GM12878 (cell line): ENCODE data around the gene SUN5. TPM values are rescaled to one million over a fixed set of nuclear protein-coding genes. Genes with fewer than 3 reads are reported as not detected.

ENCODE experiments used
- ATAC-seq: fragments of 200-7000 bp; cut with Tn5 transposase; 3 replicates; pipeline ENCODE4 v1.9.1; 2020; ENCODE audit warnings: mild to moderate bottlenecking, moderate library complexity
- BruUV-seq: library from RNA; stranded (reverse); fragments of 400-500 nt; replicated peaks from 2 replicates; lab custom pipeline; 2021; lab: Mats Ljungman, UMichigan
- CTCF ChIA-PET: fragments of 300-600 bp; sonication (Branson Sonifier 250); formaldehyde crosslinking; extraction: SDS; loops from one replicate; lab custom pipeline; 2021; ENCODE audit warnings: inconsistent platforms; lab: Yijun Ruan, JAX
- POLR2A ChIA-PET: fragments of 350-600 bp; formaldehyde crosslinking; extraction: SDS; loops from one replicate; lab custom pipeline; 2021; ENCODE audit warnings: inconsistent platforms; lab: Charles Lee
- RAD21 ChIA-PET: fragments of 300-600 bp; sonication (Branson Sonifier 250); formaldehyde crosslinking; loops from one replicate; lab custom pipeline; 2023; ENCODE audit warnings: antibody characterized with exemption; ENCODE audit not compliant: unreplicated experiment; lab: Charles Lee
- SMC1A ChIA-PET: fragments of 300-600 bp; sonication (Branson Sonifier 250); formaldehyde crosslinking; loops from one replicate; lab custom pipeline; 2023; ENCODE audit not compliant: unreplicated experiment, uncharacterized antibody; lab: Charles Lee
- DNase-seq: peaks from one replicate; pipeline ENCODE4 v3.0.0-alpha.2; 2011; ENCODE audit warnings: low read depth, low spot score
- FAIRE-seq: peaks from 3 replicates; lab custom pipeline; 2011; peaks lifted over from hg19 to GRCh38; lab: Jason Lieb, UNC
- H2AFZ ChIP-seq: 2 replicates; pipeline ENCODE4 v1.6.0; 2011; ENCODE audit warnings: low read depth, low read length, control low read depth; ENCODE audit not compliant: control insufficient read depth
- H3K27ac ChIP-seq: 2 replicates; pipeline ENCODE4 v1.5.1; 2011; ENCODE audit warnings: control low read depth; ENCODE audit not compliant: control insufficient read depth, insufficient read depth
- H3K27me3 ChIP-seq, 2 experiments: replicated peaks in 1 of 2; 2 replicates each; pipeline versions ENCODE4 v1.6.0 to v1.6.1; 2011; ENCODE audit warnings: low read length in 1 of 2; ENCODE audit not compliant: control insufficient read depth in 2 of 2, insufficient read depth in 2 of 2
- H3K36me3 ChIP-seq, 2 experiments: 2 replicates each; pipeline ENCODE4 v1.5.1; 2011; ENCODE audit warnings: low read length in 1 of 2; ENCODE audit not compliant: control insufficient read depth in 2 of 2, insufficient read depth in 2 of 2
- H3K4me1 ChIP-seq: 2 replicates; pipeline ENCODE4 v1.6.1; 2011; ENCODE audit warnings: mild to moderate bottlenecking, low read length, moderate library complexity, mixed read lengths; ENCODE audit not compliant: control insufficient read depth, insufficient read depth
- H3K4me2 ChIP-seq: 2 replicates; pipeline ENCODE4 v1.6.0; 2011; ENCODE audit warnings: control low read depth; ENCODE audit not compliant: control insufficient read depth, insufficient read depth
- H3K4me3 ChIP-seq: fragments of 200-600 bp; sonication (generic); 2 replicates; pipeline ENCODE4 v1.5.1; 2016
- H3K79me2 ChIP-seq: 2 replicates; pipeline ENCODE4 v1.6.0; 2011; ENCODE audit warnings: low read length; ENCODE audit not compliant: control insufficient read depth, insufficient read depth
- H3K9ac ChIP-seq: 2 replicates; pipeline ENCODE4 v1.8.0; 2011; ENCODE audit warnings: low read length, control low read depth, mixed read lengths; ENCODE audit not compliant: control insufficient read depth, insufficient read depth
- H3K9me3 ChIP-seq: replicated peaks from 3 replicates; pipeline ENCODE4 v1.5.1; 2011; ENCODE audit warnings: mild to moderate bottlenecking, low read length; ENCODE audit not compliant: control insufficient read depth, insufficient read depth
- H4K20me1 ChIP-seq: 2 replicates; pipeline ENCODE4 v1.6.0; 2011; ENCODE audit not compliant: control insufficient read depth, insufficient read depth
- ZNF592 ChIP-seq: fragments of 450-650 bp; IDR thresholded peaks from 2 replicates; pipeline ENCODE4 v1.6.1; 2017; ENCODE audit warnings: mild to moderate bottlenecking, moderate library complexity
- WGBS: methylation state at CpG from one replicate; pipeline ENCODE4 v1.1.6; 2016; ENCODE audit warnings: low lambda C conversion rate; ENCODE audit not compliant: insufficient replicate concordance, insufficient coverage; ENCODE audit errors: missing lambda C conversion rate; 5-methylcytosine and 5-hydroxymethylcytosine counted together
- in situ Hi-C: fragments of 300-500 bp; cut with MboI; formaldehyde crosslinking; loops from 9 replicates; pipeline ENCODE4 v1.14.3; 2018; ENCODE audit warnings: mixed read lengths
- intact Hi-C: fragments of 100-400 bp; cut with micrococcal nuclease; formaldehyde crosslinking; loops from one replicate; pipeline ENCODE4 v1.14.2; 2022; ENCODE audit not compliant: unreplicated experiment
- polyA plus RNA-seq, 11 experiments: library from polyadenylated mRNA; depleted of rRNA in 4 of 11; unstranded in 6 of 11; stranded (reverse) in 5 of 11; fragments of >200 nt; fragmentation: Nextera tagmentation in 4 of 11; fragmentation: Illumina TruSeq in 1 of 11; extraction: Ambion mirVana in 4 of 11; extraction: Trizol in 1 of 11; gene quantifications; 1 replicate in 1 of 11; 2 replicates in 10 of 11; pipeline versions ENCODE4 v1.2.1 to v1.2.3, GENCODE V29; 2011 to 2016; ENCODE audit warnings: inconsistent platforms in 2 of 11, missing spikeins in 2 of 11, low read depth in 1 of 11
- total RNA-seq, 4 experiments: library from RNA; depleted of rRNA in 3 of 4; stranded (reverse); fragments of >200 nt in 3 of 4; fragmentation: Illumina TruSeq in 1 of 4; extraction: Trizol in 1 of 4; gene quantifications; 2 replicates each; pipeline versions ENCODE4 v1.2.1 to v1.2.3, GENCODE V29; 2013 to 2021
- TF ChIP-seq, protein P1 (sequence below): fragments of 450-650 bp; IDR thresholded peaks from 2 replicates; pipeline ENCODE4 v1.6.1; 2018; ENCODE audit warnings: borderline replicate concordance, mild to moderate bottlenecking; ENCODE audit not compliant: partially characterized antibody

The SUN5 gene
- total and polyA plus RNA-seq, 10 of the 15 experiments (the other 5 are each of a cell fraction or from before 2014, with no cell fraction given) = not detected

DNA sequence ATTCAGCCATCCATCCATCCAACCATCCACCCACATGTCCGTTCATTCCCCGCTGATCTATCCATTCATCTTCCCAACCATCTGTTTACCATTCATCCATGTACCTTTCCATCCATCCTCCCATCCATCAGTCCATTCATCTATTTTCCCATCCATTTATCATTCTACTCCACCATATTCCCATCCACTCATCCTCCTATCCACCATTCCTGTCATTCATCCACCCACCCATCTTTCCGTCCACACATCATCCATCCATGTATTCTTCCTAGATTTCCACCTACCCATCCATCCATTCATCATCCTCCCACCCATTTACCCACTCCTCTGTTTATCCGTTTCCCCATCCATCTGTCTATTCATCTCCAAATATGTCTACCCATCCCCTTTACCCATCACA, 34.0 kb upstream of the SUN5 start:
- no peaks in the 10 kb centered on the region for H3K36me3 ChIP-seq

More for the DNA sequence above, 34.0 kb upstream of the SUN5 start:
- Histone ChIP-seq H3K9ac (no peak overlapping the region), H3K9me3 (no peaks in the 10 kb centered on the region), H4K20me1 (no peaks in the 10 kb centered on the region), H2AFZ (no peak overlapping the region), H3K4me3 (no peak overlapping the region), H3K4me1 (no peaks in the 10 kb centered on the region), H3K27ac (no peak overlapping the region), H3K27me3 (no peaks in the 10 kb centered on the region; a peak in 1 of 4 replicates), H3K4me2 (no peak overlapping the region), H3K79me2 (no peaks in the 10 kb centered on the region)
- POLR2A ChIA-PET = no interaction called here
- ATAC-seq (no peak), DNase-seq (no peak), FAIRE-seq (no peak)
- RAD21 ChIA-PET = no interaction called here
- WGBS = 28% methylated on average over 4 of the region's 4 CpGs
- SMC1A ChIA-PET = no interaction called here
- in situ Hi-C loops (no loop called here), intact Hi-C loops (no loop called here)
- BruUV-seq = no TSS peak
- CTCF ChIA-PET = no interaction called here
- TF ChIP-seq ZNF592 = no peak
- TF ChIP-seq, protein P1, sequence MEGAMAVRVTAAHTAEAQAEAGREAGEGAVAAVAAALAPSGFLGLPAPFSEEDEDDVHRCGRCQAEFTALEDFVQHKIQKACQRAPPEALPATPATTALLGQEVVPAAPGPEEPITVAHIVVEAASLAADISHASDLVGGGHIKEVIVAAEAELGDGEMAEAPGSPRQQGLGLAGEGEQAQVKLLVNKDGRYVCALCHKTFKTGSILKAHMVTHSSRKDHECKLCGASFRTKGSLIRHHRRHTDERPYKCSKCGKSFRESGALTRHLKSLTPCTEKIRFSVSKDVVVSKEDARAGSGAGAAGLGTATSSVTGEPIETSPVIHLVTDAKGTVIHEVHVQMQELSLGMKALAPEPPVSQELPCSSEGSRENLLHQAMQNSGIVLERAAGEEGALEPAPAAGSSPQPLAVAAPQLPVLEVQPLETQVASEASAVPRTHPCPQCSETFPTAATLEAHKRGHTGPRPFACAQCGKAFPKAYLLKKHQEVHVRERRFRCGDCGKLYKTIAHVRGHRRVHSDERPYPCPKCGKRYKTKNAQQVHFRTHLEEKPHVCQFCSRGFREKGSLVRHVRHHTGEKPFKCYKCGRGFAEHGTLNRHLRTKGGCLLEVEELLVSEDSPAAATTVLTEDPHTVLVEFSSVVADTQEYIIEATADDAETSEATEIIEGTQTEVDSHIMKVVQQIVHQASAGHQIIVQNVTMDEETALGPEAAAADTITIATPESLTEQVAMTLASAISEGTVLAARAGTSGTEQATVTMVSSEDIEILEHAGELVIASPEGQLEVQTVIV = peak; percentile 20
